K562 (cell line): ENCODE measurements around the gene SLC35B4. TPM values are rescaled to one million over a fixed set of nuclear protein-coding genes. Genes with fewer than 3 reads are reported as not detected.

Experiments used
- ATAC-seq: fragments of 200-7000 bp; cut with Tn5 transposase; 3 replicates; pipeline ENCODE4 v1.9.1; 2020; ENCODE audit warnings: moderate library complexity
- BruUV-seq: library from RNA; stranded (reverse); fragments of 400-500 nt; replicated peaks from 2 replicates; lab custom pipeline; 2021; lab: Mats Ljungman, UMichigan
- CTCF ChIA-PET: fragments of 300-600 bp; formaldehyde crosslinking; extraction: SDS; loops from one replicate; lab custom pipeline; 2021; ENCODE audit warnings: low intra/inter-chr PET ratio; lab: Yijun Ruan, JAX
- POLR2A ChIA-PET: fragments of 300-600, 350-650 bp; sonication (Branson Sonifier 250); formaldehyde crosslinking; extraction: SDS; loops from one replicate; lab custom pipeline; 2021; ENCODE audit warnings: antibody characterized with exemption, inconsistent platforms; lab: Yijun Ruan, JAX
- DNase-seq, 4 experiments: peaks; one replicate each; pipeline versions ENCODE4 v3.0.0 to v3.0.0-alpha.2; 2011 to 2018; ENCODE audit warnings: low spot score in 3 of 4, mixed read lengths in 3 of 4; ENCODE audit errors: extremely low read depth in 1 of 4
- FAIRE-seq: peaks from 2 replicates; lab custom pipeline; 2011; peaks lifted over from hg19 to GRCh38; lab: Jason Lieb, UNC
- H2AFZ ChIP-seq: 2 replicates; pipeline ENCODE4 v1.6.0; 2011; ENCODE audit warnings: low read depth, low read length, control low read depth, inconsistent platforms
- H3K27ac ChIP-seq: fragments of 200-600 bp; 3 replicates; pipeline ENCODE4 v1.8.0; 2011; ENCODE audit warnings: low read depth, mild to moderate bottlenecking, control low read depth, inconsistent platforms, low read length, moderate library complexity, mixed read lengths; ENCODE audit errors: extremely low read depth
- H3K27me3 ChIP-seq, 2 experiments: fragments of 300-600 bp in 1 of 2; 2 replicates in 1 of 2; 3 replicates in 1 of 2; pipeline versions ENCODE4 v1.6.0 to v1.8.0; 2011; ENCODE audit warnings: inconsistent platforms in 2 of 2, low read length in 2 of 2, mild to moderate bottlenecking in 1 of 2, mixed read lengths in 1 of 2, moderate library complexity in 1 of 2; ENCODE audit not compliant: control insufficient read depth in 2 of 2, insufficient read depth in 2 of 2
- H3K36me3 ChIP-seq: fragments of 300-600 bp; 3 replicates; pipeline ENCODE4 v1.8.0; 2011; ENCODE audit warnings: mild to moderate bottlenecking, low read length, inconsistent platforms; ENCODE audit not compliant: control insufficient read depth, insufficient read depth
- H3K4me1 ChIP-seq, 2 experiments: fragments of 200-600 bp in 1 of 2; replicated peaks in 1 of 2; 2 replicates in 1 of 2; 3 replicates in 1 of 2; pipeline versions ENCODE4 v1.5.1 to v1.8.0; 2011; ENCODE audit warnings: inconsistent platforms in 2 of 2, low read length in 2 of 2, mild to moderate bottlenecking in 1 of 2, mixed read lengths in 1 of 2, moderate library complexity in 1 of 2; ENCODE audit not compliant: control insufficient read depth in 2 of 2, insufficient read depth in 2 of 2
- H3K4me2 ChIP-seq: 2 replicates; pipeline ENCODE4 v1.6.1; 2011; ENCODE audit warnings: low read length, control low read depth, inconsistent platforms, mixed read lengths; ENCODE audit not compliant: insufficient read depth
- H3K4me3 ChIP-seq: fragments of 200-600 bp; sonication (generic), shearing (Covaris generic); 2 replicates; pipeline ENCODE4 v1.5.1; 2016; ENCODE audit warnings: control low read depth, inconsistent platforms
- H3K79me2 ChIP-seq: fragments of 200-600 bp; 3 replicates; pipeline ENCODE4 v1.8.0; 2011; ENCODE audit warnings: low read length, inconsistent platforms; ENCODE audit not compliant: control insufficient read depth, insufficient read depth
- H3K9ac ChIP-seq, 2 experiments: 2 replicates each; pipeline versions ENCODE4 v1.6.0 to v1.6.1; 2011; ENCODE audit warnings: low read depth in 2 of 2, low read length in 2 of 2, control low read depth in 1 of 2, inconsistent platforms in 1 of 2, mild to moderate bottlenecking in 1 of 2, mixed read lengths in 1 of 2; ENCODE audit not compliant: insufficient read depth in 1 of 2
- H3K9me1 ChIP-seq: one replicate; pipeline ENCODE4 v1.6.0; 2011; ENCODE audit warnings: inconsistent platforms, mild to moderate bottlenecking, low read length, moderate library complexity; ENCODE audit not compliant: control insufficient read depth, insufficient read depth
- H3K9me3 ChIP-seq: replicated peaks from 2 replicates; pipeline ENCODE4 v1.5.1; 2011; ENCODE audit warnings: low read depth, low read length, inconsistent platforms; ENCODE audit not compliant: control insufficient read depth, insufficient read depth
- H4K20me1 ChIP-seq: replicated peaks from 2 replicates; pipeline ENCODE4 v1.6.1; 2011; ENCODE audit warnings: low read length, inconsistent platforms, mixed read lengths; ENCODE audit not compliant: control insufficient read depth, insufficient read depth
- CEBPG ChIP-seq, 3 experiments: fragments of 200-800 bp in 1 of 3; sonication (Bioruptor generic) in 1 of 3; sonication (generic) in 1 of 3; formaldehyde crosslinking in 1 of 3; IDR thresholded peaks in 2 of 3; conservative IDR thresholded peaks in 1 of 3; 2 replicates each; pipeline versions ENCODE4 v1.6.1 to v1.8.0; 2016 to 2022; ENCODE audit warnings: missing compliant biosample characterization in 2 of 3, missing genetic modification characterization in 2 of 3, mild to moderate bottlenecking in 1 of 3, missing genetic modification reagents in 1 of 3
- ESRRA ChIP-seq: fragments of 450-650 bp; IDR thresholded peaks from 2 replicates; pipeline ENCODE4 v1.6.1; 2014; ENCODE audit warnings: low read depth, mild to moderate bottlenecking, moderate library complexity, borderline replicate concordance
- EZH2 ChIP-seq: IDR thresholded peaks from 2 replicates; pipeline ENCODE4 v1.6.1; 2012; ENCODE audit warnings: low read depth, mild to moderate bottlenecking, inconsistent platforms, low read length, borderline replicate concordance
- SRSF1 ChIP-seq: fragments of 200-400 bp; formaldehyde crosslinking; IDR thresholded peaks from 2 replicates; pipeline ENCODE4 v1.6.1; 2017; ENCODE audit warnings: mild to moderate bottlenecking, low read depth, low read length, moderate library complexity
- ZNF584 ChIP-seq: fragments of 200-800 bp; sonication (Bioruptor generic); IDR thresholded peaks from 2 replicates; pipeline ENCODE4 v1.6.1; 2016; ENCODE audit warnings: low read depth, mild to moderate bottlenecking, missing genetic modification characterization, missing compliant biosample characterization
- ZSCAN29 ChIP-seq: fragments of 450-650 bp; IDR thresholded peaks from 2 replicates; pipeline ENCODE4 v1.6.1; 2017
- WGBS: fragments of 100-300 bp; shearing (Covaris generic); methylation state at CpG from one replicate; pipeline ENCODE4 v1.1.6; 2016; ENCODE audit warnings: low coverage, mixed read lengths; ENCODE audit not compliant: insufficient coverage; ENCODE audit errors: missing lambda C conversion rate; 5-methylcytosine and 5-hydroxymethylcytosine counted together
- in situ Hi-C: fragments of 300-500 bp; cut with MboI; formaldehyde crosslinking; loops from 4 replicates; pipeline ENCODE4 v1.15.0; 2018; ENCODE audit warnings: inconsistent platforms, mixed read lengths
- intact Hi-C: fragments of 100-400 bp; cut with micrococcal nuclease; formaldehyde crosslinking; loops from 2 replicates; pipeline ENCODE4 v1.14.2; 2022
- polyA plus RNA-seq, 8 experiments: library from polyadenylated mRNA; depleted of rRNA in 4 of 8; stranded (reverse) in 5 of 8; unstranded in 3 of 8; fragments of >200 nt; fragmentation: Nextera tagmentation in 2 of 8; fragmentation: Illumina TruSeq in 1 of 8; extraction: Ambion mirVana in 2 of 8; extraction: Trizol in 1 of 8; gene quantifications; 2 replicates each; pipeline versions ENCODE4 v1.2.1 to v1.2.3, GENCODE V29; 2011 to 2014; ENCODE audit warnings: inconsistent platforms in 1 of 8, missing spikeins in 1 of 8
- total RNA-seq, 7 experiments: library from RNA; depleted of rRNA in 6 of 7; stranded (reverse); fragments of >200 nt in 6 of 7; fragmentation: Illumina TruSeq in 2 of 7; extraction: Trizol in 2 of 7; gene quantifications; 2 replicates each; pipeline versions ENCODE4 v1.2.1 to v1.2.3, GENCODE V29; 2011 to 2021; ENCODE audit warnings: low replicate concordance in 1 of 7

The SLC35B4 gene
- total and polyA plus RNA-seq, 9 of the 15 experiments (the other 6 are each of a cell fraction or from before 2014, with no cell fraction given): 6.1 to 34.9 (median 17.6) TPM

DNA sequence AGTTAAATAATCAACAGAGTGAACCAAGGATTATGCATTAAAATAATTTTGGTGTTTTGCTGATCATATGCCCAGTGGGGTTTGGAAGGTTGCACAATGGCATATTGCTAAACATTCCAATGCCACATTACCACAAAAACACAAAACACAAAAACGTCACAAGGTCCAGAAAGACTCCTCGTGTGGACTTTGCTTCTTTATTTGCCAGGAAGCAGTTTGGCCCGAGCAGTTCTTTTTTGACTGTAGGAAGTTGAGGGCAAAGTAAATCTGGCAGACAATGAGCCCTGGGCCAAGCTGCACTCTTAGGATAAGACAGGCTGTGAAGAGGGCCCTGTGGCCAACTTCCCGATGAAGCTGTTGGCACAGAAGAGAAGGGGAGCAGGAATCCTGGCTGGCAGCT lies 39.2 kb upstream of the SLC35B4 start:
- Histone ChIP-seq H3K27me3 (peaks cover 20 to 22% of the 10 kb centered on the region in 2 experiments), H3K27ac (no peak overlapping the region), H3K36me3 (no peaks in the 10 kb centered on the region), H3K4me2 (no peak overlapping the region), H4K20me1 (no peaks in the 10 kb centered on the region), H3K9ac (no peak overlapping the region), H3K4me3 (no peak overlapping the region), H3K9me1 (no peaks in the 10 kb centered on the region), H3K9me3 (no peaks in the 10 kb centered on the region), H2AFZ (no peak overlapping the region), H3K79me2 (no peaks in the 10 kb centered on the region), H3K4me1 (peaks cover 5 to 15% of the 10 kb centered on the region in 2 experiments; a peak in 3 of 5 replicates)
- in situ Hi-C loops: no loop called here
- no TSS peak for BruUV-seq
- ChIA-PET CTCF (no interaction called here), POLR2A (no interaction called here)
- intact Hi-C loops: loop anchor here (10.0 kb wide), 1 partner anchor 211 kb away; no protein-coding TSS in a partner anchor
- TF ChIP-seq SRSF1: no peak
- no peak for TF ChIP-seq ZSCAN29
- no peak for TF ChIP-seq ZNF584
- no peak for TF ChIP-seq CEBPG (CRISPR knock-in tag; IDR thresholded peaks at IDR 0.05)
- TF ChIP-seq CEBPG (tag; conservative IDR thresholded peaks at IDR 0.05 in 1 of 2, IDR thresholded peaks at IDR 0.05 in 1 of 2): peak; percentile 12; a peak in 1 of 4 replicates
- no peak for FAIRE-seq
- 3% methylated on average over 4 of the region's 4 CpGs for WGBS
- DNase-seq: no peak
- ATAC-seq: no peak

DNA sequence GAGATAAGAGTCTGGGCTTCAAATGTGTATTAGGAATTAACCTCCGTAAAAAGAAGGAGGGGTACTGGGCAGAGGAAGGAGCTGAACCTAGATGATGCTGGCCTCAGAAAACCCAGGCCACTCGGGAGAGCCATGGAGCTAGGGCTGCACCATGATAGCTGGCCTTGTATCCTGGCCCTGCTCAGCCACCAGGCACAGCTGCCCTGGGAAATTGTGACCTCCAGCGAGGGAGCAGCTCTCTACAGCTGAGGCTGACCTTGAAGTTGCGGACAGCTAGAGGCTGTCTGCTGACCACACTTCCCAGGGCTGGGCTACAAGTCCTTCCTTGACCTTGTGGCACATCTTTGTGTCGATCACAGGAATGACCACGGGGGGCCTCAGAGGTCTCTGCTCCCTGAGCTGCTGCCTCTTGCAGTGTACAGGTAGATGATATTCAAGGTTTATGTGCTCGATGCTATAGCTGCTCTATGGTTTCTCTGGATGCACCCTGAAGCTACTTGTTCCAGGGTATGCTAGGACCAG lies 38.3 kb upstream of the SLC35B4 start:
- peaks cover 4 to 13% of the 10 kb centered on the region in 2 experiments; a peak in 3 of 5 replicates for H3K4me1 ChIP-seq
- H3K9me1 ChIP-seq: no peaks in the 10 kb centered on the region
- FAIRE-seq: no peak
- TF ChIP-seq ESRRA (peak; percentile 86), EZH2 (no peak)
- TF ChIP-seq, all 486 proteins: peak for 1
- H2AFZ ChIP-seq: no peak overlapping the region
- no peaks in the 10 kb centered on the region for H3K36me3 ChIP-seq
- no peak overlapping the region for H3K4me2 ChIP-seq
- H3K4me3 ChIP-seq: no peak overlapping the region
- H3K9me3 ChIP-seq: no peaks in the 10 kb centered on the region
- BruUV-seq: no TSS peak
- no peaks in the 10 kb centered on the region for H3K79me2 ChIP-seq
- H3K27me3 ChIP-seq: peaks cover 20 to 29% of the 10 kb centered on the region in 2 experiments
- intact Hi-C loops (loop anchor here (10.0 kb wide), 1 partner anchor 210 kb away; no protein-coding TSS in a partner anchor), in situ Hi-C loops (no loop called here)
- no peak overlapping the region for H3K27ac ChIP-seq
- ATAC-seq: peak; percentile 28; the same call in 2 of the 3 replicates
- no peak overlapping the region; a peak in 1 of 4 replicates for H3K9ac ChIP-seq
- POLR2A ChIA-PET: interaction anchor here (0.6 kb wide), 1 partner anchor 77 kb away, joined by 5 read pairs; no protein-coding TSS in a partner anchor
- DNase-seq: peak in 1 of 4 experiments; percentile 19
- 1% methylated on average over 7 of the region's 7 CpGs for WGBS
- CTCF ChIA-PET: no interaction called here
- H4K20me1 ChIP-seq: no peaks in the 10 kb centered on the region
